Thoracic aorta (tissue), 2 donors: ENCODE measurements around the gene ADAR. TPM values are rescaled to one million over a fixed set of nuclear protein-coding genes. Genes with fewer than 3 reads are reported as not detected.

Experiments used
- ATAC-seq: fragments of 150-250 bp; one replicate; pipeline ENCODE4 v1.8.0; 2017; ENCODE audit warnings: low read depth; ENCODE audit not compliant: insufficient number of reproducible peaks, low FRiP score
- DNase-seq: peaks from one replicate; pipeline ENCODE4 v3.0.0-alpha.2; 2020; ENCODE audit warnings: low spot score
- H3K27ac ChIP-seq, 2 donors: fragments of 200-600 bp; sonication (generic); 1 replicate in 1 of 2; 2 replicates in 1 of 2; pipeline ENCODE4 v1.5.1; 2016; ENCODE audit warnings: mild to moderate bottlenecking in 2 of 2, moderate library complexity in 2 of 2
- H3K27me3 ChIP-seq: fragments of 200-600 bp; sonication (generic); replicated peaks from 2 replicates; pipeline ENCODE4 v1.6.0; 2016; ENCODE audit warnings: mild to moderate bottlenecking; ENCODE audit not compliant: insufficient read depth
- H3K36me3 ChIP-seq: fragments of 200-600 bp; sonication (generic); one replicate; pipeline ENCODE4 v1.5.1; 2016
- H3K4me1 ChIP-seq, 2 donors: fragments of 200-600 bp; sonication (generic); 1 replicate in 1 of 2; 2 replicates in 1 of 2; pipeline versions ENCODE4 v1.5.1 to v1.6.0; 2016; ENCODE audit warnings: low read depth in 2 of 2, mild to moderate bottlenecking in 1 of 2; ENCODE audit not compliant: control insufficient read depth in 1 of 2
- H3K4me3 ChIP-seq: fragments of 200-600 bp; sonication (generic); 2 replicates; pipeline ENCODE4 v1.5.1; 2016; ENCODE audit warnings: mild to moderate bottlenecking
- H3K9me3 ChIP-seq: fragments of 200-600 bp; sonication (generic); 2 replicates; pipeline ENCODE4 v1.5.1; 2016
- CTCF ChIP-seq: fragments of 200-600 bp; sonication (generic); IDR thresholded peaks from one replicate; pipeline ENCODE4 v1.5.1; 2019; ENCODE audit warnings: antibody characterized with exemption
- total RNA-seq, 2 donors: library from RNA; depleted of rRNA; stranded (reverse); fragments of >200 nt; gene quantifications; one replicate each; pipeline versions ENCODE4 v1.1.0 to v1.2.3, GENCODE V29; 2016

ADAR gene
- total RNA-seq, 2 donors from 2014 or later, result 86.1 to 149 TPM

- no peak overlapping the region for H3K4me3 ChIP-seq
- no peaks in the 10 kb centered on the region for H3K27me3 ChIP-seq
- ATAC-seq (no peak), DNase-seq (no peak)
- no peak for TF ChIP-seq CTCF
- no peaks in the 10 kb centered on the region for H3K9me3 ChIP-seq
- H3K36me3 ChIP-seq, result peaks cover 33% of the 10 kb centered on the region
- H3K27ac ChIP-seq, result no peak overlapping the region
- no peaks in the 10 kb centered on the region for H3K4me1 ChIP-seq
Measured at GRCh38 chr1:154577346-154578057, 30.5 kb downstream of the ADAR start.

- H3K27me3 ChIP-seq, result no peaks in the 10 kb centered on the region
- no peak for TF ChIP-seq CTCF
Measured at GRCh38 chr1:154575951-154576566, 31.9 kb downstream of the ADAR start.

GRCh38 chr1:154575147-154575927 lies 32.6 kb downstream of the ADAR start:
- Histone ChIP-seq H3K36me3 (peaks cover 16% of the 10 kb centered on the region), H3K27ac (no peak overlapping the region), H3K27me3 (no peaks in the 10 kb centered on the region), H3K4me3 (no peak overlapping the region), H3K4me1 (no peaks in the 10 kb centered on the region), H3K9me3 (no peaks in the 10 kb centered on the region)
- DNase-seq (no peak), ATAC-seq (no peak)
- TF ChIP-seq CTCF, result no peak

More at GRCh38 chr1:154575951-154576566, 31.9 kb downstream of the ADAR start:
- Histone ChIP-seq H3K9me3 (no peaks in the 10 kb centered on the region), H3K36me3 (peaks cover 22% of the 10 kb centered on the region), H3K27ac (no peak overlapping the region), H3K4me3 (no peak overlapping the region), H3K4me1 (no peaks in the 10 kb centered on the region)
- DNase-seq, result no peak
- ATAC-seq, result no peak

GRCh38 chr1:154574716-154575115 lies 33.3 kb downstream of the ADAR start:
- H3K4me3 ChIP-seq, result no peak overlapping the region
- no peak for TF ChIP-seq CTCF

GRCh38 chr1:154573168-154573510 lies 34.8 kb downstream of the ADAR start:
- ATAC-seq, result no peak
- H3K27ac ChIP-seq, result no peak overlapping the region
- no peaks in the 10 kb centered on the region for H3K27me3 ChIP-seq
- TF ChIP-seq CTCF, result no peak
- no peak overlapping the region for H3K4me3 ChIP-seq
- H3K9me3 ChIP-seq, result no peaks in the 10 kb centered on the region
- no peaks in the 10 kb centered on the region for H3K36me3 ChIP-seq
- H3K4me1 ChIP-seq, result peaks cover under 1 to 3% of the 10 kb centered on the region in 2 donors
- no peak for DNase-seq

More at GRCh38 chr1:154574716-154575115, 33.3 kb downstream of the ADAR start:
- Histone ChIP-seq H3K27me3 (no peaks in the 10 kb centered on the region), H3K27ac (no peak overlapping the region), H3K9me3 (no peaks in the 10 kb centered on the region), H3K4me1 (no peaks in the 10 kb centered on the region), H3K36me3 (peaks cover 9% of the 10 kb centered on the region)
- DNase-seq (no peak), ATAC-seq (no peak)
